Hepatocyte (in vitro differentiated cells): ENCODE results near the gene ZNF710. TPM values are rescaled to one million over a fixed set of nuclear protein-coding genes. Genes with fewer than 3 reads are reported as not detected.

Experiments
- DNase-seq: peaks from one replicate; pipeline ENCODE4 v3.0.0-alpha.2; 2016; ENCODE audit warnings: low spot score
- H2AFZ ChIP-seq: fragments of 200-600 bp; sonication (generic); 2 replicates; pipeline ENCODE4 v1.6.0; 2016; ENCODE audit warnings: antibody characterized with exemption, mild to moderate bottlenecking
- H3K27ac ChIP-seq: fragments of 200-600 bp; sonication (generic); 2 replicates; pipeline ENCODE4 v1.5.1; 2016; ENCODE audit warnings: mild to moderate bottlenecking
- H3K27me3 ChIP-seq: fragments of 200-600 bp; sonication (generic); 2 replicates; pipeline ENCODE4 v1.6.1; 2016
- H3K36me3 ChIP-seq: fragments of 200-600 bp; sonication (generic); replicated peaks from 2 replicates; pipeline ENCODE4 v1.5.1; 2016; ENCODE audit warnings: low read depth; ENCODE audit not compliant: insufficient read depth
- H3K4me1 ChIP-seq: fragments of 200-600 bp; sonication (generic); 2 replicates; pipeline ENCODE4 v1.5.1; 2016; ENCODE audit warnings: mild to moderate bottlenecking, moderate library complexity; ENCODE audit not compliant: insufficient read depth
- H3K4me2 ChIP-seq: fragments of 200-600 bp; sonication (generic); 2 replicates; pipeline ENCODE4 v1.6.0; 2016
- H3K4me3 ChIP-seq: fragments of 200-600 bp; sonication (generic); 2 replicates; pipeline ENCODE4 v1.5.1; 2016; ENCODE audit warnings: mild to moderate bottlenecking
- H3K79me2 ChIP-seq: fragments of 200-600 bp; sonication (generic); 2 replicates; pipeline ENCODE4 v1.6.0; 2017; ENCODE audit warnings: mild to moderate bottlenecking
- H3K9me2 ChIP-seq: fragments of 200-600 bp; sonication (generic); replicated peaks from 2 replicates; pipeline ENCODE4 v1.6.0; 2017; ENCODE audit warnings: mild to moderate bottlenecking; ENCODE audit not compliant: insufficient read depth
- H3K9me3 ChIP-seq: fragments of 200-600 bp; sonication (generic); 2 replicates; pipeline ENCODE4 v1.5.1; 2016; ENCODE audit warnings: low read depth, mild to moderate bottlenecking
- H4K20me1 ChIP-seq: fragments of 200-600 bp; sonication (generic); 2 replicates; pipeline ENCODE4 v1.6.0; 2016; ENCODE audit warnings: mild to moderate bottlenecking; ENCODE audit not compliant: insufficient read depth, poor library complexity, severe bottlenecking
- CTCF ChIP-seq: fragments of 200-600 bp; sonication (generic); IDR thresholded peaks from 2 replicates; pipeline ENCODE4 v1.5.1; 2016; ENCODE audit warnings: antibody characterized with exemption, mild to moderate bottlenecking; ENCODE audit not compliant: poor library complexity
- EZH2 ChIP-seq: fragments of 200-600 bp; sonication (generic); IDR thresholded peaks from 2 replicates; pipeline ENCODE4 v1.6.1; 2016; ENCODE audit warnings: antibody characterized with exemption, mild to moderate bottlenecking, borderline replicate concordance
- EZH2phosphoT487 ChIP-seq: fragments of 200-600 bp; sonication (generic); IDR thresholded peaks from one replicate; pipeline ENCODE4 v1.6.1; 2018; ENCODE audit warnings: antibody characterized with exemption, mild to moderate bottlenecking, low read depth, moderate library complexity; ENCODE audit not compliant: unreplicated experiment, severe bottlenecking
- WGBS: methylation state at CpG from one replicate; pipeline ENCODE4 v1.1.6; 2016; ENCODE audit warnings: low lambda C conversion rate; ENCODE audit errors: missing lambda C conversion rate; 5-methylcytosine and 5-hydroxymethylcytosine counted together
- polyA plus RNA-seq: library from polyadenylated mRNA; unstranded; fragments of >200 nt; fragmentation: Nextera tagmentation; extraction: Ambion mirVana; gene quantifications from 2 replicates; pipeline ENCODE4 v1.2.1, GENCODE V29; 2016
- total RNA-seq: library from RNA; depleted of rRNA; stranded (reverse); fragments of >200 nt; gene quantifications from 2 replicates; pipeline ENCODE4 v1.2.3, GENCODE V29; 2014

ZNF710 gene
- total and polyA plus RNA-seq, 2 experiments from 2014 or later, result 14.5 to 17.2 TPM

GRCh38 chr15:90074916-90075315 is 73.8 kb downstream of the ZNF710 start:
- no peak overlapping the region for H3K4me3 ChIP-seq
- no peaks in the 10 kb centered on the region for H3K27me3 ChIP-seq
- TF ChIP-seq CTCF (no peak), EZH2 (no peak), EZH2phosphoT487 (no peak)
- no peaks in the 10 kb centered on the region for H4K20me1 ChIP-seq
- H3K4me1 ChIP-seq, result peaks cover 13% of the 10 kb centered on the region
- no peak overlapping the region for H2AFZ ChIP-seq
- H3K36me3 ChIP-seq, result no peaks in the 10 kb centered on the region
- peak overlapping the region; percentile 76 for H3K27ac ChIP-seq
- H3K79me2 ChIP-seq, result peaks cover 5% of the 10 kb centered on the region
- H3K9me2 ChIP-seq, result no peaks in the 10 kb centered on the region
- no peak for DNase-seq
- H3K4me2 ChIP-seq, result no peak overlapping the region
- WGBS, result 87% methylated on average over 5 of the region's 5 CpGs
- H3K9me3 ChIP-seq, result no peaks in the 10 kb centered on the region

GRCh38 chr15:90075420-90076289 is 74.5 kb downstream of the ZNF710 start:
- Histone ChIP-seq H3K4me2 (peak overlapping the region; percentile 45), H4K20me1 (no peaks in the 10 kb centered on the region), H3K79me2 (peaks cover 5% of the 10 kb centered on the region), H3K9me2 (no peaks in the 10 kb centered on the region), H3K9me3 (no peaks in the 10 kb centered on the region), H3K4me3 (no peak overlapping the region), H3K4me1 (peaks cover 13% of the 10 kb centered on the region), H2AFZ (no peak overlapping the region), H3K27ac (peak overlapping the region; percentile 76), H3K27me3 (no peaks in the 10 kb centered on the region), H3K36me3 (no peaks in the 10 kb centered on the region)
- DNase-seq, result peak; percentile 66
- 48% methylated on average over 13 of the region's 13 CpGs for WGBS
- TF ChIP-seq CTCF (no peak), EZH2phosphoT487 (no peak), EZH2 (no peak)

- no peaks in the 10 kb centered on the region for H3K36me3 ChIP-seq
- DNase-seq, result no peak
- H3K9me3 ChIP-seq, result no peaks in the 10 kb centered on the region
- H2AFZ ChIP-seq, result no peak overlapping the region
- TF ChIP-seq EZH2, result no peak
- H3K79me2 ChIP-seq, result peaks cover 5% of the 10 kb centered on the region
- H3K9me2 ChIP-seq, result no peaks in the 10 kb centered on the region
- H3K4me3 ChIP-seq, result no peak overlapping the region
- WGBS, result 91% methylated on average over 6 of the region's 6 CpGs
- peaks cover 13% of the 10 kb centered on the region for H3K4me1 ChIP-seq
- no peaks in the 10 kb centered on the region for H3K27me3 ChIP-seq
- H4K20me1 ChIP-seq, result no peaks in the 10 kb centered on the region
- no peak overlapping the region for H3K27ac ChIP-seq
- H3K4me2 ChIP-seq, result no peak overlapping the region
Measured at GRCh38 chr15:90076716-90077115, 75.6 kb downstream of the ZNF710 start.

- Histone ChIP-seq H3K27ac (no peak overlapping the region), H2AFZ (no peak overlapping the region), H4K20me1 (no peaks in the 10 kb centered on the region), H3K36me3 (no peaks in the 10 kb centered on the region), H3K79me2 (no peaks in the 10 kb centered on the region), H3K4me3 (no peak overlapping the region), H3K4me1 (peaks cover 9% of the 10 kb centered on the region), H3K9me3 (no peaks in the 10 kb centered on the region), H3K9me2 (no peaks in the 10 kb centered on the region), H3K27me3 (no peaks in the 10 kb centered on the region), H3K4me2 (no peak overlapping the region)
- 92% methylated on average over 7 of the region's 7 CpGs for WGBS
- no peak for DNase-seq
- TF ChIP-seq CTCF, result no peak
- no peak for TF ChIP-seq EZH2phosphoT487
- no peak for TF ChIP-seq EZH2
Measured at GRCh38 chr15:90078965-90079364, 77.8 kb downstream of the ZNF710 start.
